ENCODE results near the gene AP1B1.

The AP1B1 gene

DNA sequence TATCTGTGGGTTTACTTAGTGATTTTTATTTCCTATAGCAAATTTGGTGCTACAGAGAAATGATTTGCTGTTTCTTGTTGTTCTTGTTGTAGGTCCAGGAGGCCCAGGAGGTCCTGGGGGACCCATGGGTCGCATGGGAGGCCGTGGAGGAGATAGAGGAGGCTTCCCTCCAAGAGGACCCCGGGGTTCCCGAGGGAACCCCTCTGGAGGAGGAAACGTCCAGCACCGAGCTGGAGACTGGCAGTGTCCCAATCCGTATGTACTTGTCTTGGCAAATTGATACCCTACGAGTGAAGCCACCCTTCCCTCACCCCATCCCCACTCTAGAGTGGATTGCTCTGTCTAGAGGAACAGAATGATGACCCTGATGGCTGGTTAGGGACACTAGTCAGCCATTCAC is 89.7 kb downstream of the AP1B1 start:
- no peak overlapping the region for H4K8ac ChIP-seq (ENCODE audit: low read depth, low read length)
- peaks cover 60 to 71% of the 10 kb centered on the region in 2 experiments for H3K36me3 ChIP-seq (ENCODE audit: control insufficient read depth in 1 of 2, insufficient read depth in 2 of 2, low read length in 2 of 2)
- H2BK120ac ChIP-seq (ENCODE audit: insufficient read depth, low read length, poor library complexity) = no peak overlapping the region
- H3K18ac ChIP-seq (ENCODE audit: low read length) = no peak overlapping the region
- H2BK5ac ChIP-seq (ENCODE audit: low read depth, low read length, poor library complexity) = no peak overlapping the region
- H4K12ac ChIP-seq (ENCODE audit: low read depth, low read length) = no peak overlapping the region
- no peak overlapping the region for H3K14ac ChIP-seq (ENCODE audit: low read length)
- no CpG with 5 or more reads among the region's 8 CpGs for WGBS (ENCODE audit: extremely low coverage, insufficient coverage, insufficient read length)
- no peak overlapping the region for H3K4me2 ChIP-seq (ENCODE audit: low read length)
- no peak overlapping the region for H3K23ac ChIP-seq (ENCODE audit: low read length)
- H3K9me3 ChIP-seq (ENCODE audit: insufficient read depth, low read depth, low read length) = no peaks in the 10 kb centered on the region
- H3K79me2 ChIP-seq (ENCODE audit: control insufficient read depth, insufficient read depth, low read length, poor library complexity) = no peaks in the 10 kb centered on the region
- H2AFZ ChIP-seq (ENCODE audit: insufficient read depth, low read length, poor library complexity) = no peak overlapping the region
- DNase-seq = no peak
- H3K79me1 ChIP-seq (ENCODE audit: low read length) = no peaks in the 10 kb centered on the region
- H3K27ac ChIP-seq (ENCODE audit: low read depth, low read length) = no peak overlapping the region
- no peak overlapping the region for H4K91ac ChIP-seq (ENCODE audit: low read depth, low read length)
- no peak overlapping the region for H3K9ac ChIP-seq (ENCODE audit: low read length)
- no peak overlapping the region for H3K4me3 ChIP-seq (ENCODE audit: low read depth, low read length)
- no peaks in the 10 kb centered on the region for H3K4me1 ChIP-seq (ENCODE audit: control insufficient read depth in 1 of 2, insufficient read depth in 2 of 2, low read length in 2 of 2)
- H3K4ac ChIP-seq (ENCODE audit: low read depth, low read length) = no peak overlapping the region
- no peak overlapping the region for H2AK5ac ChIP-seq (ENCODE audit: low read length)
- no peak overlapping the region for H2BK12ac ChIP-seq (ENCODE audit: low read length)
- no peaks in the 10 kb centered on the region for H3K27me3 ChIP-seq (ENCODE audit: insufficient read depth, low read length)

DNA sequence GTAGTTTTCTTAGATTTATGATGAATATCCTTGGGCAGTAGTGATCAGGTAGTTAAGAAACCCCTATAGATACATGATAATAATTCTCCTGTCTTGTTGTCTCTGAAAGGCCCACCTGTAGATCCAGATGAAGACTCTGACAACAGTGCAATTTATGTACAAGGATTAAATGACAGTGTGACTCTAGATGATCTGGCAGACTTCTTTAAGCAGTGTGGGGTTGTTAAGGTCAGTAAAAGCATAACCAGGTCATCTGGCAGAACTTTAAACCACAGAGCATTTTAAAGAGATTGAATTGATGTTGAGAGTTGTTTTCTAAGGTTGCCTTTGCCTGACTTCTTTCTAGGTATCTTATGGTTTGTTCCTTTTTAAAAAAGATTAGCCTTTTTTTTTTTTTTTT is 96.0 kb downstream of the AP1B1 start:
- Histone ChIP-seq H3K4me3 (ENCODE audit: low read depth, low read length) (no peak overlapping the region), H2BK120ac (ENCODE audit: insufficient read depth, low read length, poor library complexity) (no peak overlapping the region)

DNA sequence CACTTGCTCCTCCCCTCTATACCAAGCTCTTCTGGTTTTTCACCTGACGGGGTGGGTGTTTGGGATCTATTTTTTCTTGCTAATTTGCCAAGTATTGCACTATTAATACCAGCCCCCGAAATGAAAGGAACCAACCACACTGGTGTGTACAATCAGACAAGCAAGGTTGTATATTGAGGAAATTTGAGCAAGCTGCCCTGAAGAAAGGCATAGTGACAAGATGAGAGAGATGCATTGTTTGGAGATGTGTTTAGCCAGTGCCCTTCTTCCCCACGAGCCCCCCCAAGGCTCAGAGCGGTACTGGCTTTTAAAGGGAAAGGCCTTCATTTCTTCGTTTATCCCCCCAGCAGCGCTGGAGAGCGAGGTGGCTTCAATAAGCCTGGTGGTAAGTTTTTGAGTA is 97.2 kb downstream of the AP1B1 start:
- H4K8ac ChIP-seq (ENCODE audit: low read depth, low read length) = no peak overlapping the region
- no peak overlapping the region for H4K91ac ChIP-seq (ENCODE audit: low read depth, low read length)
- no peak overlapping the region for H3K4ac ChIP-seq (ENCODE audit: low read depth, low read length)
- no peak overlapping the region for H2BK5ac ChIP-seq (ENCODE audit: low read depth, low read length, poor library complexity)
- no CpG with 5 or more reads among the region's 7 CpGs for WGBS (ENCODE audit: extremely low coverage, insufficient coverage, insufficient read length)
- H3K14ac ChIP-seq (ENCODE audit: low read length) = no peak overlapping the region
- H3K23ac ChIP-seq (ENCODE audit: low read length) = no peak overlapping the region
- no peak overlapping the region for H3K9ac ChIP-seq (ENCODE audit: low read length)
- H3K36me3 ChIP-seq (ENCODE audit: control insufficient read depth in 1 of 2, insufficient read depth in 2 of 2, low read length in 2 of 2) = peaks cover 45 to 76% of the 10 kb centered on the region in 2 experiments
- H3K4me2 ChIP-seq (ENCODE audit: low read length) = no peak overlapping the region
- no peaks in the 10 kb centered on the region for H3K79me1 ChIP-seq (ENCODE audit: low read length)
- H3K9me3 ChIP-seq (ENCODE audit: insufficient read depth, low read depth, low read length) = no peaks in the 10 kb centered on the region
- no peaks in the 10 kb centered on the region for H3K27me3 ChIP-seq (ENCODE audit: insufficient read depth, low read length)
- no peak overlapping the region for H3K4me3 ChIP-seq (ENCODE audit: low read depth, low read length)
- H3K27ac ChIP-seq (ENCODE audit: low read depth, low read length) = no peak overlapping the region
- H4K12ac ChIP-seq (ENCODE audit: low read depth, low read length) = no peak overlapping the region
- no peak overlapping the region for H2AK5ac ChIP-seq (ENCODE audit: low read length)
- no peak for DNase-seq
- no peak overlapping the region for H2AFZ ChIP-seq (ENCODE audit: insufficient read depth, low read length, poor library complexity)
- H3K4me1 ChIP-seq (ENCODE audit: control insufficient read depth in 1 of 2, insufficient read depth in 2 of 2, low read length in 2 of 2) = no peaks in the 10 kb centered on the region
- H2BK12ac ChIP-seq (ENCODE audit: low read length) = no peak overlapping the region
- no peak overlapping the region for H3K18ac ChIP-seq (ENCODE audit: low read length)
- no peak overlapping the region for H2BK120ac ChIP-seq (ENCODE audit: insufficient read depth, low read length, poor library complexity)
- H3K79me2 ChIP-seq (ENCODE audit: control insufficient read depth, insufficient read depth, low read length, poor library complexity) = no peaks in the 10 kb centered on the region

More for the DNA sequence above, 96.0 kb downstream of the AP1B1 start:
- Histone ChIP-seq H3K27ac (ENCODE audit: low read depth, low read length) (no peak overlapping the region), H3K4me2 (ENCODE audit: low read length) (no peak overlapping the region), H3K9ac (ENCODE audit: low read length) (no peak overlapping the region), H3K36me3 (ENCODE audit: control insufficient read depth in 1 of 2, insufficient read depth in 2 of 2, low read length in 2 of 2) (peaks cover 46 to 78% of the 10 kb centered on the region in 2 experiments), H3K79me2 (ENCODE audit: control insufficient read depth, insufficient read depth, low read length, poor library complexity) (no peaks in the 10 kb centered on the region), H3K9me3 (ENCODE audit: insufficient read depth, low read depth, low read length) (no peaks in the 10 kb centered on the region), H4K8ac (ENCODE audit: low read depth, low read length) (no peak overlapping the region), H3K4me1 (ENCODE audit: control insufficient read depth in 1 of 2, insufficient read depth in 2 of 2, low read length in 2 of 2) (no peaks in the 10 kb centered on the region), H3K23ac (ENCODE audit: low read length) (no peak overlapping the region), H4K12ac (ENCODE audit: low read depth, low read length) (no peak overlapping the region), H4K91ac (ENCODE audit: low read depth, low read length) (no peak overlapping the region), H2AFZ (ENCODE audit: insufficient read depth, low read length, poor library complexity) (no peak overlapping the region), H2AK5ac (ENCODE audit: low read length) (no peak overlapping the region), H3K18ac (ENCODE audit: low read length) (no peak overlapping the region), H2BK12ac (ENCODE audit: low read length) (no peak overlapping the region), H2BK5ac (ENCODE audit: low read depth, low read length, poor library complexity) (no peak overlapping the region), H3K27me3 (ENCODE audit: insufficient read depth, low read length) (no peaks in the 10 kb centered on the region), H3K79me1 (ENCODE audit: low read length) (no peaks in the 10 kb centered on the region), H3K14ac (ENCODE audit: low read length) (no peak overlapping the region), H3K4ac (ENCODE audit: low read depth, low read length) (no peak overlapping the region)
- DNase-seq = no peak

DNA sequence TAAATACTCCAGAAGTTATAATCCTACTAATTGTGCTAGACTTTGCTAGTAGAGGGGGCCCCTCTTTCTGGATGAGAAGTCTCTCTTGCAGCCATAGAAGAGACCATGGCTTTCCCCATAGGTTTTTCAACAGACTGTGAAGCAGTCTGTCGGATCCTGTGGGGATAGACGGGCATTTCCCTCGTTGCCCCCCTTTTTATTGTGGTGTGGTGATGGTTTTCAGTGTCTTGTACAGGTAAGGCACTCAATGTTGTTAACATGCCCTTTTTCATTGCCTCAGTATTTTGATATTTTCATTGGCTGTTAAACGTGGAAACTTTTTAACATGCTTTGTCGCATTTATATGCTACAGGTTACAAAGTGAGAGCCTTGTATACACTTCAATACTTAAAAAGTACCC is 98.3 kb downstream of the AP1B1 start:
- Histone ChIP-seq H3K79me2 (ENCODE audit: control insufficient read depth, insufficient read depth, low read length, poor library complexity) (no peaks in the 10 kb centered on the region), H3K4me1 (ENCODE audit: control insufficient read depth in 1 of 2, insufficient read depth in 2 of 2, low read length in 2 of 2) (no peaks in the 10 kb centered on the region), H3K27ac (ENCODE audit: low read depth, low read length) (no peak overlapping the region), H3K79me1 (ENCODE audit: low read length) (no peaks in the 10 kb centered on the region), H3K36me3 (ENCODE audit: control insufficient read depth in 1 of 2, insufficient read depth in 2 of 2, low read length in 2 of 2) (peaks cover 48 to 75% of the 10 kb centered on the region in 2 experiments), H2BK12ac (ENCODE audit: low read length) (no peak overlapping the region), H2AFZ (ENCODE audit: insufficient read depth, low read length, poor library complexity) (no peak overlapping the region), H3K9ac (ENCODE audit: low read length) (no peak overlapping the region), H3K4ac (ENCODE audit: low read depth, low read length) (no peak overlapping the region), H3K18ac (ENCODE audit: low read length) (no peak overlapping the region), H3K4me3 (ENCODE audit: low read depth, low read length) (no peak overlapping the region), H2BK5ac (ENCODE audit: low read depth, low read length, poor library complexity) (no peak overlapping the region), H3K27me3 (ENCODE audit: insufficient read depth, low read length) (no peaks in the 10 kb centered on the region), H3K4me2 (ENCODE audit: low read length) (no peak overlapping the region), H2AK5ac (ENCODE audit: low read length) (no peak overlapping the region), H2BK120ac (ENCODE audit: insufficient read depth, low read length, poor library complexity) (no peak overlapping the region), H4K12ac (ENCODE audit: low read depth, low read length) (no peak overlapping the region), H4K8ac (ENCODE audit: low read depth, low read length) (no peak overlapping the region), H3K9me3 (ENCODE audit: insufficient read depth, low read depth, low read length) (no peaks in the 10 kb centered on the region), H4K91ac (ENCODE audit: low read depth, low read length) (no peak overlapping the region), H3K14ac (ENCODE audit: low read length) (no peak overlapping the region), H3K23ac (ENCODE audit: low read length) (no peak overlapping the region)
- no CpG with 5 or more reads among the region's 5 CpGs for WGBS (ENCODE audit: extremely low coverage, insufficient coverage, insufficient read length)
- no peak for DNase-seq
